GM18526 (cell line): ENCODE measurements around the gene ZFP3.

Experiments
- POLR2A ChIP-seq: IDR thresholded peaks from 3 replicates; pipeline ENCODE4 v1.6.1; 2011; ENCODE audit not compliant: insufficient read length; ENCODE audit errors: extremely low read depth

Gene ZFP3

DNA sequence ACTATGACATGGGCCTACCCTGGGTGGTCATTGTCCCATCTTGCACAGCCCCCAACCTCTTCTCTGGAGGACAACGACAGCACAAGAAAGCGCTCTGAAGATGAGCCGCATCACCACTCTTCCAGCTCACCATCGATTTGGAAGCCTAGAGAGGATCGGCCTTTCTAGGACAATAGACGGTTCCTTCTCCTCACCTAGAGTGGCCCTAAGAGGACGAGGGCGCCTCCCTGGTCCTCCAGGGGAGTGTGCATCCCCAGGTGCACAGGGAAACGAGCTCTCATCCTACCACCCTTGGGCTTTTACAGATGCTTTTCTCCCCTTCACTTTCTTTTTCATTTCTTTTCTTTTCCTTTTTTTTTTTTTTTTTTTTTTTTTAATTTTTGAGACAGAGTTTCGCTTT lies 22.7 kb upstream of the ZFP3 start:
- no peak for TF ChIP-seq POLR2A

DNA sequence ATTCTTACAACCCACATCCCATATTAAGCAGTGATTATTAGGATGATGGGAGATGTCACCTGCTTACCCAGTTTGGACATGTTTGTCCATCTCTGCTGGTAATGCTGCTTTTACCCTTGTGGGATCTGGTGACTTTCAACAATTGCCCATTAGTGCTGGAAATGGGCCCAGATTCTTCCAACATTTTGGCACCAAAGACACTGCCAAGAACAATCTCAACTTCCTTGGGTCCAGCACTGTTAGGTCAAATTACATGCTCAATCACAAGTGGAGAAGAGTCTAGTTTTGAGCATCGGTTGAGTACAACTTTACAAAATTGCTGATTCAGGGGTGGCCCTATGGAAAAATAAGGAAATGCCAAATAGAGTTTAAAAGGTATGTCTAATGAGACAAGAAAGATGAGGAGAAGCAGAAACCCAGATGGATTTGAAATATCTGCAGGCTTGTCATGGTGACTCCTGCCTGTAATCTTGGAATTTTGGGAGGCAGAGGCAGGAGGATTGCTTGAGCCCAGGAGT lies 13.0 kb upstream of the ZFP3 start:
- no peak for TF ChIP-seq POLR2A

- no peak for TF ChIP-seq POLR2A
Observed at GRCh38 chr17:5068236-5068635, 10.0 kb upstream of the ZFP3 start.

- TF ChIP-seq POLR2A: no peak
Observed at GRCh38 chr17:5069724-5070123, 8.5 kb upstream of the ZFP3 start.

DNA sequence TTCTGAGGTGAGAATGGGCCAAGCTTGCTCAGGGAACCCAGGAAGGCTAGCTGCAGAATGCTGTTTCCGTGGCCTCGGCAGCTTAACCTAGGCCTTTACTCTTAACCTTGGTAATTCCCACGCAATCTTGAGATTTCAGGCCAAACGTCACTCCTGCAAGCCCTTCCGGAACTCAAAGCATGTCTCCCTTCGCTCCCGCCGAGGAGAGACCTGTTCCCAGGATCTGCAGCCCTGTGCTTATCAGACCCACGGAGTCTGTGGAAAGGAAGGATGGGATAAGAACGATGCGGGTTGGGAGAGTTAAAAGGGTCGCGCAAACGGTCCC lies 524 bp upstream of the ZFP3 start:
- no peak for TF ChIP-seq POLR2A

DNA sequence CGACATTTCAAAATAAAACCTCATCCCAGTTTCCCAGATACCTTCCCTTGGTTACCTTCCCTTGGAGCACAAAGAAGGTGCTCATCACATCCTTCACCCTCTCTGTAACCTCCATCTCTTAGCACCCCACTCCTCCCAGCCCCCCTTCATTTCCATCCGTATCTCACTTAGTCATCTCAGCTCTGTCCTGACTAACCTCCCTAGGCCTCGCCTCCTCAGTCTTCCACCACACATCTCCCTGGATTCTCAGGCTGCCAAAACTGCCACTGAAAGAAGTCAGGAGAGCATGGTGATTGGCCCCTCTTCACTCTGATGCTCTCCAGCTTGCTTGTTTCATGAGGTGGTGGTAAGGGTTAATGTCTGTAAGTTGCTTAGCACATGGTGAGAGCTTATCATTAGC lies 2.3 kb downstream of the ZFP3 start:
- no peak for TF ChIP-seq POLR2A

DNA sequence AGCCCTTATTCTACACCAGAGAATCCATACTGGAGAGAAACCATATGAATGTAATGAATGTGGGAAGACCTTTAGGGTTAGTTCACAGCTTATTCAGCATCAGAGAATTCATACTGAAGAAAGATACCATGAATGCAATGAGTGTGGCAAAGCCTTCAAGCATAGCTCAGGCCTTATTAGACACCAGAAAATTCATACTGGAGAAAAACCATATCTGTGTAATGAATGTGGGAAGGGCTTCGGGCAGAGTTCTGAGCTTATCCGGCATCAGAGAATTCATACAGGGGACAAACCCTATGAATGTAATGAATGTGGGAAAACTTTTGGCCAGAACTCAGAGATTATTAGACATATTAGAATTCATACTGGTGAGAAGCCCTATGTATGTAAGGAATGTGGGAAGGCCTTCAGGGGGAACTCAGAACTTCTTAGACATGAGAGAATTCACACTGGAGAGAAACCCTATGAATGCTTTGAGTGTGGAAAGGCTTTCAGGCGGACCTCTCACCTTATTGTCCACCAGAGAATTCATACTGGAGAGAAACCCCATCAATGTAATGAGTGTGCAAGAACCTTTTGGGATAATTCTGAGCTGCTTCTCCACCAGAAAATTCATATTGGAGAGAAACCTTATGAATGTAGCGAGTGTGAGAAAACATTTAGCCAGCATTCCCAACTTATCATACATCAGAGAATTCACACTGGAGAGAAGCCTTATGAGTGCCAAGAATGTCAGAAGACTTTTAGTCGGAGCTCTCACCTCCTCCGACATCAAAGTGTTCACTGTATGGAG lies 14.1 kb downstream of the ZFP3 start:
- TF ChIP-seq POLR2A: no peak

DNA sequence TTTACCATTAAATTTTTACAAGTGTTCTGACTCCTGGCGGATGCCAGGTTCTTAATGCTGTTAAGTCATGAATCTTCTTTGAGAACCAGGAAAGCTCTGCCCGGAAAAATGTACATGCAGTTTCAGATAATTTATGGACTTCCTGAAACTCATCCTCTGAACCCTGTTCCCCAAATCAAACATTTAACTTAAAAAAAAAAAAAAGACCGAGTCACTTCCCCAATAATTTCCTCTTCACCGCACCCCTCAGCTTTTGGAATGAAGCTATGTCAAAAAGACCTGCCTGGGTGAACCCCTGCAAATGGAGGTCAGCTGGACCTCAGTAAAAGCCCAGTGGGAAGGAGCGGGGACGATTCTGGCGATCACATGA lies 18.4 kb downstream of the ZFP3 start:
- no peak for TF ChIP-seq POLR2A

DNA sequence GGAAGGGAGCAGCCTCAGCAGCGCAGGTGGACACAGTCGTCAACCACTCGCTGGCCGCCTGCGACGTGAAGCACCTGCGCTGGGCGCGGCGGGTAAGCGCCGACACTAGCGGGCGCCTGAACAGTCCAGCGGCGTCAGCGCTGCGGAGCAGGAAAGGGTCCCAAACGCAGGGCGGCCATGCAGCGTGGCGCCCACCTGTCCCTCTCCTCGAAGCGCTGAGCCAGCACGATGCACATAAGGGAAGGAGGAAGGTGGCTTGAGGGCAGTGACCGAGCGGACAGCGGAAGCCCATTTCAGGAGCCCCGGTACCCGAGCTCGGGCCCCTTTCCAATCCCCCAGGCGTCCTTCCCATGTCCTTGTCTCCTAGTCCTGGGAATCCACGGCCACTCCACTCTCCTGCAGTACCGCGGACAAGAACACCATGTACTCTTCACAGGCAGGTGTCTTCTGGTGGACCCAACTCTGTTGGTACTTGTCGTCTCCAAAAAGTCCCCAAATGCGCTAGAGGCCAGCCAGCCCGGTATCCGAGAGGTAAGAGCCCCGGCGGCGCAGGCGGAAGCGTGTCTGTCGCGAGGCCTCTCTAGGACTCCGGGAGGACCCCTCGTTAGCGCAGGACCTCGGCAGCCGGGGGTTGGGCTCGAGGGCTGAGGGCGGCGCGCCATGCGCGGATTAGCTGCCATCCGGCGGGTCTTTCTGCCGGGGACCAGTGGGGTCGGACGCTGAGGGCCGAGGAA lies 19.0 kb downstream of the ZFP3 start:
- no peak for TF ChIP-seq POLR2A

GRCh38 chr17:5099271-5099670 lies 21.0 kb downstream of the ZFP3 start:
- no peak for TF ChIP-seq POLR2A

GRCh38 chr17:5100832-5101231 lies 22.6 kb downstream of the ZFP3 start:
- TF ChIP-seq POLR2A: no peak

GRCh38 chr17:5110816-5111215 lies 32.5 kb downstream of the ZFP3 start:
- TF ChIP-seq POLR2A: no peak

DNA sequence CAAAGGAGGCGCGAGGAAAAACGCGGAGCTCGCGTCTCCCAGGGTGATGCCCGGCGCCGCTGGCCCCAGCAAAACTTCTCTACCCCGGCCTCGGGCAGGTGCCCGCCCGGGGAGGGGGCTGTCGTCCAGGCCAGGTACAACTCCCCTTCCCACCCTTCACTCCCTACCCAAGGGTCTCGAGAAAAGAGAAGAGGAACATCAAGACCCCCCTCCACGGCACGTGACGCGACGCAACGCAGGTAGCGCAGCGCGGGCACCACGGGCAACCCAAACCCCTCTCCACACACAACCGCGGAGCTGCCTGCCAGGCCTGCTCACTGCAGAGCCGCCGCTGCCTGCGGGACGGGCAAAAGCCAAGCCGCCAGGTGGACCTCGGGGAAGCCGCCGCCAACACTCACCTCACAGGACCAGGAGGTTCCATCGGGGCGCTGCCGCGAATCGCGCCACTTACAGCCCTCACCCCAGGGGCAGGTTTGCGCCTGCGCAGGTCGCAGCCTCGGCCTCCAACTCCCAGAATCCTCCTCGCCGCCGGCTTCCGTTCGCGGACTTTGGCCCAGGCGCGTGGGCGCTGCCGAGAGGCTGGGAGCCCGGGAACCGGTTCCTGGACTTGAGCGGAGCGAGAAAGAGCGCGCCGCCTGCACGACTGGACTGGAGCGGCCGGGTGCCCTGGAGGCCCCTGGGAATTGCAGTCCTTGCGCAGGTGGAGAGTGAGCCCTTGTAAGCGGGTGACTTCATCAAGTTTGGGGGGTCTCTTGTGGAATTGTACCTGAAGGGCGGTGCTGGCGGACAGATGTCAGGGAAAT lies 33.3 kb downstream of the ZFP3 start, which contains the start of gene ZNF232:
TSS of gene ZNF232 (minus strand) at position 477 of the 803 bp plus-strand sequence. CDS start at position 421, 56 bp downstream.
- peak; percentile 51 for TF ChIP-seq POLR2A

- no peak for TF ChIP-seq POLR2A
Observed at GRCh38 chr17:5115673-5116651, 37.7 kb downstream of the ZFP3 start, which contains the start of gene USP6. Gene USP6 (plus strand): TSS chr17:5116032. CDS start chr17:5130368, 14,336 bp downstream.
